PC-9 (cell line): ENCODE measurements around the gene KHK.

Source experiments
- CTCF ChIP-seq: fragments of 200-600 bp; sonication (generic); conservative IDR thresholded peaks from 2 replicates; pipeline ENCODE4 v1.6.1; 2017; ENCODE audit warnings: mixed run types, antibody characterized with exemption, mild to moderate bottlenecking, moderate library complexity
- EZH2 ChIP-seq: fragments of 200-600 bp; sonication (generic); IDR thresholded peaks from 2 replicates; pipeline ENCODE4 v1.8.0; 2017; ENCODE audit warnings: antibody characterized with exemption, low read depth

- TF ChIP-seq CTCF = no peak
- no peak for TF ChIP-seq EZH2
Measured at GRCh38 chr2:27091746-27092695, 5.4 kb downstream of the KHK start.
